Activated CD4-positive, alpha-beta memory T cell treated with anti-CD3 and anti-CD28 coated beads for 36 hours (primary cell): Measurements from ENCODE around the gene SYNGR1. TPM values are rescaled to one million over a fixed set of nuclear protein-coding genes. Genes with fewer than 3 reads are reported as not detected.

ENCODE experiments used
- CTCF ChIA-PET: fragments of 350-600 bp; sonication (Branson Sonifier 250); formaldehyde crosslinking; loops from one replicate; lab custom pipeline; 2021; ENCODE audit warnings: antibody characterized with exemption, inconsistent platforms; lab: Charles Lee
- POLR2A ChIA-PET: fragments of 350-600 bp; sonication (Branson Sonifier 250); formaldehyde crosslinking; loops from one replicate; lab custom pipeline; 2021; ENCODE audit warnings: antibody characterized with exemption; lab: Charles Lee
- DNase-seq: peaks from one replicate; pipeline ENCODE4 v3.0.0-alpha.2; 2020
- H3K27ac Mint-ChIP-seq: one replicate; pipeline ENCODE4 v1.8.0; 2021; ENCODE audit warnings: mixed read lengths
- H3K27me3 Mint-ChIP-seq: one replicate; pipeline ENCODE4 v1.8.0; 2021; ENCODE audit warnings: mixed read lengths
- H3K36me3 Mint-ChIP-seq: one replicate; pipeline ENCODE4 v1.8.0; 2021; ENCODE audit warnings: mixed read lengths
- H3K4me1 Mint-ChIP-seq: one replicate; pipeline ENCODE4 v1.8.0; 2021; ENCODE audit warnings: low read depth, mixed read lengths
- H3K4me3 Mint-ChIP-seq: one replicate; pipeline ENCODE4 v1.8.0; 2021; ENCODE audit warnings: mild to moderate bottlenecking, mixed read lengths
- H3K9me3 Mint-ChIP-seq: one replicate; pipeline ENCODE4 v1.8.0; 2021; ENCODE audit warnings: mixed read lengths
- intact Hi-C: fragments of 100-400 bp; cut with micrococcal nuclease; formaldehyde crosslinking; loops from one replicate; pipeline ENCODE4 v1.15.1; 2023
- total RNA-seq, 2 experiments: library from RNA; stranded (reverse); gene quantifications; one replicate each; pipeline ENCODE4 v1.2.3, GENCODE V29; 2021

The SYNGR1 gene
- total RNA-seq, 2 experiments from 2014 or later: not detected

GRCh38 chr22:39363751-39364515, 14.1 kb downstream of the SYNGR1 start:
- H3K27ac Mint-ChIP-seq: no peak overlapping the region
- H3K9me3 Mint-ChIP-seq: no peaks in the 10 kb centered on the region
- POLR2A ChIA-PET: no interaction called here
- no peaks in the 10 kb centered on the region for H3K27me3 Mint-ChIP-seq
- CTCF ChIA-PET: no interaction called here
- DNase-seq: no peak
- H3K4me1 Mint-ChIP-seq: no peaks in the 10 kb centered on the region
- no peaks in the 10 kb centered on the region for H3K36me3 Mint-ChIP-seq
- intact Hi-C loops: no loop called here
- H3K4me3 Mint-ChIP-seq: no peak overlapping the region

GRCh38 chr22:39364714-39365491, 15.1 kb downstream of the SYNGR1 start:
- Mint-ChIP-seq H3K9me3 (no peaks in the 10 kb centered on the region), H3K4me3 (no peak overlapping the region), H3K4me1 (no peaks in the 10 kb centered on the region), H3K27me3 (no peaks in the 10 kb centered on the region), H3K36me3 (no peaks in the 10 kb centered on the region), H3K27ac (no peak overlapping the region)
- intact Hi-C loops: no loop called here
- POLR2A ChIA-PET: no interaction called here
- DNase-seq: no peak
- CTCF ChIA-PET: no interaction called here

- no peaks in the 10 kb centered on the region for H3K36me3 Mint-ChIP-seq
- H3K4me1 Mint-ChIP-seq: no peaks in the 10 kb centered on the region
- no peaks in the 10 kb centered on the region for H3K9me3 Mint-ChIP-seq
- H3K27me3 Mint-ChIP-seq: no peaks in the 10 kb centered on the region
- no peak overlapping the region for H3K4me3 Mint-ChIP-seq
- DNase-seq: no peak
- POLR2A ChIA-PET: no interaction called here
- H3K27ac Mint-ChIP-seq: no peak overlapping the region
- intact Hi-C loops: no loop called here
- CTCF ChIA-PET: no interaction called here
Measured at GRCh38 chr22:39365492-39365780, 15.6 kb downstream of the SYNGR1 start.

GRCh38 chr22:39367035-39367434, 17.2 kb downstream of the SYNGR1 start:
- POLR2A ChIA-PET: interaction anchor here (0.5 kb wide), 1 partner anchor 56 kb away, joined by 3 read pairs; no protein-coding TSS in a partner anchor

DNA sequence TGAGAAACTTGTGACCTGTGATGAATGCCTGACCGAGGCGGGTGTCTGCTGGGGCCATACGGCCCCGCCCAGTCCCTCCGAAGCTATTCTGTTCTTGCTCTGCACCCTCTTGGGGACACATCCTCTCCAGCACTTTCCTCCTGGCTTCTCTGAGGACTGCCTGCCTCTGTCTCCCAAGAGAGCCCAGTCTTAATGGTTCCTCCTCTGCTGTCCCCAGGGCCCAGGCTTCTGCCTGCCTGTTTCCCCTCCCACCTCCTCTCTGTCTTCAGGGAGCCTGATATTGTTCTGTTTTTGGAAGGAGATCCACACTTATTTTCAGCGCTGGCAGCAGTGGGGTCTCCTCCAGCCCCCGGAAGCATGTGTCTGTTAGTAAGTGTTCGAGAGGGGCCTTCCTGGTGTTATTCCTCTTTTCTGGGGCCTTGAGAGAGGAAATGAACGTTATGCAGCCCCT, 18.7 kb downstream of the SYNGR1 start:
- DNase-seq: no peak
- Mint-ChIP-seq H3K36me3 (no peaks in the 10 kb centered on the region), H3K27ac (no peak overlapping the region), H3K4me3 (no peak overlapping the region), H3K27me3 (no peaks in the 10 kb centered on the region), H3K4me1 (no peaks in the 10 kb centered on the region), H3K9me3 (no peaks in the 10 kb centered on the region)
- ChIA-PET CTCF (no interaction called here), POLR2A (no interaction called here)
- intact Hi-C loops: no loop called here

More at GRCh38 chr22:39367035-39367434, 17.2 kb downstream of the SYNGR1 start:
- intact Hi-C loops: no loop called here
- DNase-seq: no peak
- Mint-ChIP-seq H3K27me3 (no peaks in the 10 kb centered on the region), H3K36me3 (no peaks in the 10 kb centered on the region), H3K4me1 (no peaks in the 10 kb centered on the region), H3K9me3 (no peaks in the 10 kb centered on the region), H3K27ac (no peak overlapping the region), H3K4me3 (no peak overlapping the region)
- CTCF ChIA-PET: no interaction called here

DNA sequence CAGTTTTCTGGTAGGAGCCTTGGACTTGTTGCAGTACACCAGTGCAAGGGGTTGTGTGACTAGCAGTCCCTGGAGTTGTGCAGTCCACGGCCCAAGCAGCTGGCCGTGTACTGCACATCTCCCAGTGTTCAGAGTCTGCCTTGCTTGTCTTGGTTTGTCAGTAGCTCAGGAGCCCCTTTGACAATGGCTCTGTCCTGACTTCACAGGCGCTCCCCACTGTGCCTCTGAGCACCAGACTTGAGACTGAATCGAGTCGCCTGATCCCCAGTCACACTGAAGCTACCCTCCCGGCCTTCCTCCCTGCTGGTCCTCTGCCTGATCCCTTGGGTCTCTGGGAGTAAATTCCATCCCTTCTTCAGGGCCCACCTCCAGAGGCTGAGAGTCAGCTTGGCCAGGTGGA, 19.4 kb downstream of the SYNGR1 start:
- CTCF ChIA-PET: no interaction called here
- intact Hi-C loops: no loop called here

GRCh38 chr22:39369586-39369985, 19.8 kb downstream of the SYNGR1 start:
- no peak for DNase-seq
- H3K9me3 Mint-ChIP-seq: no peaks in the 10 kb centered on the region
- no peak overlapping the region for H3K27ac Mint-ChIP-seq
- no peak overlapping the region for H3K4me3 Mint-ChIP-seq
- no peaks in the 10 kb centered on the region for H3K36me3 Mint-ChIP-seq
- intact Hi-C loops: no loop called here
- H3K4me1 Mint-ChIP-seq: no peaks in the 10 kb centered on the region
- ChIA-PET POLR2A (no interaction called here), CTCF (no interaction called here)
- H3K27me3 Mint-ChIP-seq: no peaks in the 10 kb centered on the region

More for the DNA sequence above, 19.4 kb downstream of the SYNGR1 start:
- no peaks in the 10 kb centered on the region for H3K4me1 Mint-ChIP-seq
- POLR2A ChIA-PET: no interaction called here
- H3K9me3 Mint-ChIP-seq: no peaks in the 10 kb centered on the region
- no peaks in the 10 kb centered on the region for H3K36me3 Mint-ChIP-seq
- no peak overlapping the region for H3K27ac Mint-ChIP-seq
- no peak for DNase-seq
- no peak overlapping the region for H3K4me3 Mint-ChIP-seq
- no peaks in the 10 kb centered on the region for H3K27me3 Mint-ChIP-seq

DNA sequence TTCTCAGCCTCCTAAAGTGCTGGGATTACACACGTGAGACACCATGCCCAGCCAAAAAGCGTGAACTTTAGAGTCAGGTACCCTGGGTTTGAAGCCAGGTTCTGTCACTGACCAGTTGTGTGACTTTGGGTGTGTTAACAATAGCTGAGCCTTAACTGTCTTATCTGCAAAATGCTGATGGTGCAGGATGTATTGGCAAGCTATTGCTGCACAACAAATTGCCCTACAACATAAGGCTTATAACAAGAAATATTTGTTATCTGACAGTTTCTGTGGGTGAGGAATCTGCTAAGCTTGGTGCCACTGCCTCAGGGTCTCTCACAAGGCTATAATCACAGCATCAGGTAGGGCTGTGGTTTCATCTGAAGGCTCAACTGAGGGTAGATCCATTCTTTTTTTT, 21.9 kb downstream of the SYNGR1 start:
- Mint-ChIP-seq H3K4me3 (no peak overlapping the region), H3K4me1 (no peaks in the 10 kb centered on the region), H3K36me3 (no peaks in the 10 kb centered on the region), H3K27ac (no peak overlapping the region), H3K27me3 (peaks cover under 1% of the 10 kb centered on the region), H3K9me3 (no peaks in the 10 kb centered on the region)
- ChIA-PET CTCF (no interaction called here), POLR2A (no interaction called here)
- intact Hi-C loops: no loop called here
- DNase-seq: no peak

- POLR2A ChIA-PET: no interaction called here
- CTCF ChIA-PET: no interaction called here
- Mint-ChIP-seq H3K4me1 (no peaks in the 10 kb centered on the region), H3K9me3 (no peaks in the 10 kb centered on the region), H3K27ac (no peak overlapping the region), H3K36me3 (no peaks in the 10 kb centered on the region), H3K27me3 (peaks cover 6% of the 10 kb centered on the region), H3K4me3 (no peak overlapping the region)
- intact Hi-C loops: no loop called here
- no peak for DNase-seq
Measured at GRCh38 chr22:39374191-39374590, 24.4 kb downstream of the SYNGR1 start.

- intact Hi-C loops: no loop called here
- Mint-ChIP-seq H3K27ac (no peak overlapping the region), H3K4me1 (no peaks in the 10 kb centered on the region), H3K9me3 (no peaks in the 10 kb centered on the region), H3K36me3 (no peaks in the 10 kb centered on the region), H3K4me3 (no peak overlapping the region), H3K27me3 (peaks cover 6% of the 10 kb centered on the region)
- DNase-seq: no peak
- CTCF ChIA-PET: no interaction called here
- POLR2A ChIA-PET: no interaction called here
Measured at GRCh38 chr22:39374801-39375200, 25.0 kb downstream of the SYNGR1 start.

DNA sequence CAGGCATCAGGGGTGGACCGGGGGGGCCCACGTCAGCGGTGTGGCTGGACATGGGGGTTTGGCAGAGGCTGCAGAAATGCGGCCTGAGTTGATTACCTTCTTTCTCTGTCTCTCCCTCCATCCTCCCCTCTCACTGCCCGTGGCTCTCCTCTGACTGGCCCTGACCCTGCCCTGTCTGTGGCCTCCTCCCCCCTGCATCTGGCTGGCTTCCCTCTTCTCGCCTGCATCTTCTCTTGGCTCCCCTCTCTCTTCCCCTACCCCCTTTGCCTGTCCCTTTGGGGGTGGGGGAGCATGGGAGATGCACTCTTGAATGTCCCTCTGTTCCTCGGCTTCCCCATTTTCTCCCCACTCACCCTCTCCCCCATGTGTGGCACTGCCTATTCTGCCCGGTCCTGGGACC, 25.9 kb downstream of the SYNGR1 start:
- POLR2A ChIA-PET: no interaction called here
- H3K27ac Mint-ChIP-seq: no peak overlapping the region
- no peak overlapping the region for H3K4me3 Mint-ChIP-seq
- H3K27me3 Mint-ChIP-seq: peaks cover 6% of the 10 kb centered on the region
- no peaks in the 10 kb centered on the region for H3K4me1 Mint-ChIP-seq
- DNase-seq: no peak
- intact Hi-C loops: no loop called here
- H3K9me3 Mint-ChIP-seq: no peaks in the 10 kb centered on the region
- no peaks in the 10 kb centered on the region for H3K36me3 Mint-ChIP-seq
- CTCF ChIA-PET: no interaction called here

- H3K36me3 Mint-ChIP-seq: no peaks in the 10 kb centered on the region
- H3K9me3 Mint-ChIP-seq: no peaks in the 10 kb centered on the region
- POLR2A ChIA-PET: no interaction called here
- no peak overlapping the region for H3K27ac Mint-ChIP-seq
- peaks cover 6% of the 10 kb centered on the region for H3K27me3 Mint-ChIP-seq
- no peak overlapping the region for H3K4me3 Mint-ChIP-seq
- intact Hi-C loops: no loop called here
- CTCF ChIA-PET: no interaction called here
- no peaks in the 10 kb centered on the region for H3K4me1 Mint-ChIP-seq
- no peak for DNase-seq
Measured at GRCh38 chr22:39379756-39380730, 30.3 kb downstream of the SYNGR1 start.
